HCT116 (cell line): Measurements from ENCODE around the gene FSTL4.

ENCODE experiments used
- ATF3 ChIP-seq: IDR thresholded peaks from 2 replicates; pipeline ENCODE4 v1.6.1; 2012
- CEBPB ChIP-seq: IDR thresholded peaks from 2 replicates; pipeline ENCODE4 v1.6.1; 2012; ENCODE audit warnings: low read depth
- CTCF ChIP-seq, 3 experiments: fragments of 200-600 bp in 1 of 3; sonication (generic) in 1 of 3; IDR thresholded peaks in 2 of 3; conservative IDR thresholded peaks in 1 of 3; 2 replicates each; pipeline ENCODE4 v1.5.1; 2012 to 2017; ENCODE audit warnings: low read depth in 2 of 3, low read length in 2 of 3, antibody characterized with exemption in 1 of 3, borderline replicate concordance in 1 of 3, control low read depth in 1 of 3, mild to moderate bottlenecking in 1 of 3, mixed read lengths in 1 of 3, mixed run types in 1 of 3, moderate library complexity in 1 of 3; ENCODE audit not compliant: insufficient read depth in 1 of 3
- EGR1 ChIP-seq: IDR thresholded peaks from 2 replicates; pipeline ENCODE4 v1.6.1; 2012; ENCODE audit warnings: low read depth
- EZH2 ChIP-seq: fragments of 200-600 bp; sonication (generic); IDR thresholded peaks from 2 replicates; pipeline ENCODE4 v1.6.1; 2017; ENCODE audit warnings: antibody characterized with exemption, mixed run types
- EZH2phosphoT487 ChIP-seq: fragments of 200-600 bp; IDR thresholded peaks from 2 replicates; pipeline ENCODE4 v1.6.1; 2018; ENCODE audit warnings: antibody characterized with exemption, borderline replicate concordance
- POLR2A ChIP-seq: IDR thresholded peaks from 2 replicates; pipeline ENCODE4 v1.7.0; 2011; ENCODE audit warnings: borderline replicate concordance; ENCODE audit not compliant: insufficient read depth, insufficient read length; ENCODE audit errors: extremely low read depth
- POLR2AphosphoS5 ChIP-seq: IDR thresholded peaks from 2 replicates; pipeline ENCODE4 v1.6.1; 2011; ENCODE audit warnings: mild to moderate bottlenecking, low read depth, low read length, moderate library complexity
- REST ChIP-seq: IDR thresholded peaks from 2 replicates; pipeline ENCODE4 v1.6.1; 2012; ENCODE audit warnings: low read depth
- SIN3A ChIP-seq: IDR thresholded peaks from 2 replicates; pipeline ENCODE4 v1.6.1; 2012; ENCODE audit warnings: low read depth
- SP1 ChIP-seq: IDR thresholded peaks from 2 replicates; pipeline ENCODE4 v1.6.1; 2012; ENCODE audit warnings: low read depth
- SRF ChIP-seq: IDR thresholded peaks from 2 replicates; pipeline ENCODE4 v1.6.1; 2012; ENCODE audit warnings: low read depth
- ZFX ChIP-seq: fragments of 450-650 bp; IDR thresholded peaks from 2 replicates; pipeline ENCODE4 v1.6.1; 2017
- ZNF274 ChIP-seq: fragments of 200-500 bp; sonication (Bioruptor generic); IDR thresholded peaks from 2 replicates; pipeline ENCODE4 v1.6.1; 2014; ENCODE audit warnings: mild to moderate bottlenecking, low read depth, low read length, inconsistent platforms

GRCh38 chr5:133340002-133340755, 272.2 kb downstream of the FSTL4 start:
- TF ChIP-seq EZH2phosphoT487 = no peak
- TF ChIP-seq SIN3A = no peak
- no peak for TF ChIP-seq POLR2AphosphoS5
- no peak for TF ChIP-seq CTCF (IDR thresholded peaks at IDR 0.05 in 2 of 3, conservative IDR thresholded peaks at IDR 0.05 in 1 of 3; ENCODE audit: borderline replicate concordance in 1 of 3, insufficient read depth in 1 of 3, low read depth in 2 of 3, low read length in 2 of 3)
- no peak for TF ChIP-seq REST
- no peak for TF ChIP-seq SRF
- TF ChIP-seq SP1 = no peak
- no peak for TF ChIP-seq ZNF274
- no peak for TF ChIP-seq EGR1
- no peak for TF ChIP-seq POLR2A
- TF ChIP-seq CEBPB = no peak
- no peak for TF ChIP-seq ATF3
- no peak for TF ChIP-seq EZH2
- no peak for TF ChIP-seq ZFX
